GM21447 (cell line): ENCODE results near the gene TPP1.
A peak's percentile ranks its signal among the peaks of the same experiment; 100 is the strongest.

ENCODE experiments used
- ATAC-seq: cut with Tn5 transposase; IDR thresholded peaks from one replicate; pipeline ENCODE4 v1.9.1; 2021; ENCODE audit not compliant: unreplicated experiment

TPP1 gene

DNA sequence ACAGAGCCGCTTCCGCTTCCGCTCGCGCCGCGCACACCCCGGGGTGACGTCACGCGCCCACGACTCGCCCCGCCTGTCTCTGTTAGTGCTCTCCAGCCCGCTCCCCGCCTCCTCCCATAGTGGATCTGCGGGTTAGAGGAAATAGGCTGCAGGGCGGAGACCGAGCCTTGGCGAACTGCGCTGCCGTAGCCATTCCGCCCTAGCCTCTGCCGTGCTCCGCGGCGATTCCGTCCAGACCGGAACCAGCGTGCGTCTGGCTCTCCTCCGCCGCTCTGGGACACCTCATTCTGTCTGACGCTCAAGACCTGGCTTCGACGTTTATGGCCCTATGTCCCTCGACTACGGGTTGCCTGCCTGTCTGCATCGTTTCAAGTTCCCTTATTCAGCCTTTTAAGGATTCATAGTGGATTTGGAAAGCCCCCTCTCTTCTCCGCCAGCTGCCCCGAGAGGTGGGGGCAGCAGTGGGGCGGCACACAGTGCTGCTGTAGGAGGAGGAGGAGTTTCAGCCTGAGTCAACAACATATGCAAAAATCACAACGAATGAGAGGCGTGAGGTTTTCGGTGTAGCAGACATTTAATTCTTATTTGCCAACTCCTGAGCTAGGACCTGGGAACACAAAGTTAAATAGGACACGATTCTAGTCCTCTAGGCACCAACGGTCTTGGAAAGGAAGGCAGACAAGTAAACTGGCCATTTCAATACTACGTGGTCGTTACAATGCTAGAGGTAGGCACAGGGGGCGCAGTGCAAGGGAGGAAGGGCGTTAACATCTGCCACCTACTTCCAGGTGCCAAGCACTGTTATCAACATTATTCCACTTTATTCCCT is 6.8 kb downstream of the TPP1 start, which contains the start of gene TAF10:
TAF10 (minus strand) TSS at position 4 of the 829 bp plus-strand sequence. CDS start 27 bp downstream, outside the sequence.
- ATAC-seq, result peak; percentile 88

DNA sequence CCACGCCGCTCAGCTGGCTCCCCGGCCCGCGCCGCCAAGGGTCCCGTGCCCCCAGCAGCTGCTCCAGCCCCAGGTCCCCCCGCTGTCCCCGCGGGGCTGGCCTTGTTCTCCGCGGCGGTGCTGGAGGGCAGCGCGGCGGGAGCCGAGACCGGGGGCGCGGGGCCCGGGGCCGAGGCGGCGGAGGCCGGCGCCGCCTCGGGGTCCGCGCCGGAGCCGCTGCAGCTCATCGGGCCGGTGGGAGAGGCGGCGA is 7.3 kb downstream of the TPP1 start:
- peak; percentile 2 for ATAC-seq

DNA sequence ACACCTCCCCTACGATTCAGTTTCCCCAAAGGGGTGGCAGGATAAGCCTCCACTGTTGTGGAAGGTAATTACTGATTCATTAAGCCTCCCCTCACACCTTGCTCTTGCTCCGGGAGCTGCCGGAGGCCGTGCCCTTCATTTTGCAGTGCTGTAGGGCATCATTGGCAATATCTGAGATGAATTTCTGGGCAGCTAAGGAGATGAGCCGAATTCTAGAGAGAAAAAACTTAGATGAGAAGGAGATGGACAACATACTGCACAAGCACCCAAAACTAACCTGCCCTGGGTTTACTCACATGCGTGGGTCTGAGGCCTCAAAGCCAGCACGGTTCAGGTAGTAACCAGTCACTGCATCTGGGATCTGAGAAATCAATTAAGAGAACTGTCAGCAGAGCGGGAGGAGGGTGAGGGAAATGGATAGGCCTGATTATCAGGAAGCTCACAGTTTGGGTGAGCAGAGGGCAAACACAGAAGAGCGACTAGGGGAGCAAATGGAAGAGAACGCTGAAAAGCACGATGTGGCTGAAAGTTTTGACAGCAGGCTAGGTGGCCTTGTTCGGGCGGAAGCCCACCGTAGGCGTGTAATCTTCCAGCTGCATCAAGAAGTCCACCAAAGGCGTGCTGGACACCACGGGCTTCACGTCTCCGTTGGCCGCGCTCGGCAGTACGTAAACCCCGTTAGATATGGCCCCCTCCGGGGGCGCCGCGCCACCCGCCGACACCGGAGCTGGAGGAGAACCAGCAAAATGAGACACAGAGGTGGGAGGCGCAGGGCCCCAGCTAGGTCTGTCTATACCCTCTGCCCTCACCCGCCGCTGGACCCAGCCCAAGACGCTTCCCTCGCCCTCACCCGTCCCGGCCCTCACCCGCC is 7.9 kb downstream of the TPP1 start:
- peak; percentile 5 for ATAC-seq

DNA sequence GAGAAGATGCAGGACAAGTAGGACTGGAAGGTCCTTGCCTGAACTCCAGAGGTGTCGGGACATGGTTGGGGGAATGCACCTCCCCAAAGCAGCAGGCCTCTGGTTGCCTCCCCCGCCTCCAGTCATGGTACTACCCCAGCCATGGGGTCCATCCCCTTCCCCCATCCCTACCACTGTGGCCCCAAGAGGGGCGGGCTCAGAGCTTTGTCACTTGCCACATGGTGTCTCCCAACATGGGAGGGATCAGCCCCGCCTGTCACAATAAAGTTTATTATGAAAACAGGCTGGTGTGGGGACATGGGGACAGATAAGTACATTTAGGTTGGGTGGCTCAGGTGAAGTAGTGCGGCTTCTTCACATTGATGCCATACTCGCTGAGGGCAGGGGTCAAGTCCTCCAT is 8.6 kb downstream of the TPP1 start:
- no peak for ATAC-seq

DNA sequence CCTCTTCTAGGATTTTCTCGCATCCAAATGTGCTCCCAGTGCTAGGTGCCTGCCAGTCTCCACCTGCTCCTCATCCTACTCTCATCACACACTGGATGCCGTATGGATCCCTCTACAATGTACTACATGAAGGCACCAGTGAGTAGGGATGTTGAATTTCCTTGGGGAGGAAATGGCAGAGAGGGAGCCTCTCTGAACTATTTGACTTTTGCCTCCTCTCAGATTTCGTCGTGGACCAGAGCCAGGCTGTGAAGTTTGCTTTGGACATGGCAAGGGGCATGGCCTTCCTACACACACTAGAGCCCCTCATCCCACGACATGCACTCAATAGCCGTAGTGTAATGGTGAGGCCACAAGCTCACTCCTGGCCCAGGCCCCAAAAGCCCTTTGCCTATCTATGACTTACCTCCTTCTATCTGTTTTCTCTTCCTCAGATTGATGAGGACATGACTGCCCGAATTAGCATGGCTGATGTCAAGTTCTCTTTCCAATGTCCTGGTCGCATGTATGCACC is 9.7 kb downstream of the TPP1 start:
- ATAC-seq, result no peak

DNA sequence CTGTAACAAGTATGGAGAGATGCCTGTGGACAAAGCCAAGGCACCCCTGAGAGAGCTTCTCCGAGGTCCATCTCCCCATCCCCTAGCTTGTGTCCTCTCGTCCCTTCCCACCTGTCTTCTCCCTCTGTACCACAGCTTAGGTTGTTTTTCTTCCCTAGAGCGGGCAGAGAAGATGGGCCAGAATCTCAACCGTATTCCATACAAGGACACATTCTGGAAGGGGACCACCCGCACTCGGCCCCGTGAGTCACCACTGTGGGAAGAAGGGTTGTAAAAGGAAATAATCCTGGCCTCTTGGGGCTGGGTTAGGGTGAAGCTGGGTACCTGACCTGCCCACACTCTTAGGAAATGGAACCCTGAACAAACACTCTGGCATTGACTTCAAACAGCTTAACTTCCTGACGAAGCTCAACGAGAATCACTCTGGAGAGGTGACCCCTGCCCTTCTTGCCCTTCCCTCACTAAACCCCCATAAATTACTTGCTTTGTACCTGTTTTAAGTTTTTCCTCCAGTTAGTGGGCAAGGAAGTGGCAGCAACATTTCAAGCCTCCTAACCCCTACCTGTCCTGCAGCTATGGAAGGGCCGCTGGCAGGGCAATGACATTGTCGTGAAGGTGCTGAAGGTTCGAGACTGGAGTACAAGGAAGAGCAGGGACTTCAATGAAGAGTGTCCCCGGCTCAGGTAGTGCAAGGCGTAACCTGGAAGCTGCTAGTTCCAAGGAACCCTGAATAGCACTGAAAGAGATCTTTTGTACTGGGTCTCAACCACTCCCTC is 10.3 kb downstream of the TPP1 start:
- ATAC-seq, result no peak

DNA sequence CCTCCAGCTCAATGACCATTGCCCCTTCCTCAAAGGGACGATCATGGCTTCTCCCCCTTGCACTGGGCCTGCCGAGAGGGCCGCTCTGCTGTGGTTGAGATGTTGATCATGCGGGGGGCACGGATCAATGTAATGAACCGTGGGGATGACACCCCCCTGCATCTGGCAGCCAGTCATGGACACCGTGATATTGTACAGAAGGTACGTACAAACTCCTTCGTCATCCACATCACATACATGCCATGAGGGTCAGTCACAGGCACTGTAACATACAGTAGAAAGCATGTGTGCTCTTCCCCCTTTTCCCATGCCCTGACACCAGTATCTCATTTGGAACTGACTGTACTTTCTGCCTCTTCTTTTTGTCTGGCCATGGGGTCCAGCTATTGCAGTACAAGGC is 11.2 kb downstream of the TPP1 start:
- ATAC-seq, result no peak

DNA sequence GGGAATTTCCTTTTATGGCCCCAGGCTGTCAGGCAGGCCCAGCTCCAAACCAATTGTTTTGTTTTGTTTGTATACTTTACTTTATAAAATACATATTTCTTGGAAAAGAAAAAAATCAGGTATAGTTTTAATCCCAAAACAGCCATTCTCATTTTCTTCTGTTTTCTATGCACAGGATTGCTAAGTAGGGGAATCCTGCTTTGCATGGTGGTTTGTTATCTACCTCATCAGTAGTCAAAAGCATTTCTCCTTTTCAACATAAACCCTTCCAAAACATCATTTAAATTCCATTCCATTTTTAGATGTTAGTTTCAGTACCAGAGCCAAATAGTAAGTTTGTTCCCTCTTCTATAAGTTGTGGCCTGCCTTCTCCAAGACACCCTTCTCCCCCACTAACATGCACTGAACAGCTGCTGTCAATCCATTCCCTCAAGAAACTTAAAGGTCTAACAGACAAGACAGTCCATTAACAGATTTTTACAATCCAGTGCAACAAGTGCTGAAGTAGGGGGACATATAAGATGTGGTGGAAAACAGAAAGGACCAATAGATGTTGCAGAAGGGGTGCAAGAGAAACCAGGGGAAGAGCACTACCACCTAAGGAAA is 11.9 kb downstream of the TPP1 start:
- no peak for ATAC-seq

DNA sequence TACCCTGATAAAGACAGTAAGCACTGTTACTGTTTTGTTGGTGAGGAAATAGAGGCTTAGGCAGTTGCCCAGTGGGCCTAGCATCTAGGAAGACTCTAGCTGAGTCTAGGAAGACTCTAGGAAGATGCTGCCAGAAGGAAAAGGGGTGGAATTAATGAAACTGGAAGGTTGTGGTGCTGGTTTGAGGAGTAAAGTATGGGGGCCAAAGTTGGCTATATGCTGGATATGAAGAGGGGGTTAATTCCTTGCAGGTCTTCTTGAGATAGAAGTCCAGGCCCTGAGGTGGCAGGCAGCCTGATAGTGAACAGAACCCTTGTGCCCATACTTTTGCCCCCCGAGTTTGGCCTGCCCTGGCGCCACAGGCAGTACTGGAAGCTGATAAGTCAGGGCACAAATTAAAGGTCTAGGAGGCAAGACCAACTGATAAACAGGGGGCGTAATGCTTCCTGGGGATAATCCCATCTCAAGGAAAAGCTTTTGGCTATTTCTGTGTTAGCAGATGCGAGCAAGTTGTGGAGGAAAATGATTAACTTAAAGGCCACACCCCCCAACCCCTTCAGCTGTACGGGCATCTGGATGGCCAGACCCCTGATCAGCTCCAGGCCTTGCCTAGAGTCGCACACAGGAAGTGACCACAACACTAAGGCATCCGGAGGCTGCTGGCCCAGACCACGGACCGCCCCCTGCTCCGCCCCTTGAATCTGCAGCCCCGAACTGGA is 12.6 kb downstream of the TPP1 start:
- peak; percentile 51 for ATAC-seq

DNA sequence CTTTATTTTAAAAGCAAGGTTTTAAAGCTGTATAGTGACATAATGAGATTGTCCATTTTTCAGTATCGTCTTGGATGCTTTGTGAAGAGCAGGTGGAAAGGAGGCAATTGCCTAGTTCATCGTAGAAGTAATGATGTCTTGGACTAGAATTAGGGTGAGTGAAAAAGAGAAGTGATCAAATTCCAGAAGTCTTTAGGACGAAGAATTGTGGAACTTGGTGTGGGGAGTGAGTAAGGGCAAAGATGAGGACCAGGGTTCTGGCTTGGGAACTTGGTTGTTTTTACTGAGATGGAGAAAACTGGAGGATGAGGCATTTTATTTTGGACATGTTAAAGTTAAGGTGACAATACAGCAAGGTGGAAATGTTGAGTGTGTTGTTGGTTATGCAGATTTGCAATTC is 14.4 kb downstream of the TPP1 start:
- ATAC-seq, result no peak

DNA sequence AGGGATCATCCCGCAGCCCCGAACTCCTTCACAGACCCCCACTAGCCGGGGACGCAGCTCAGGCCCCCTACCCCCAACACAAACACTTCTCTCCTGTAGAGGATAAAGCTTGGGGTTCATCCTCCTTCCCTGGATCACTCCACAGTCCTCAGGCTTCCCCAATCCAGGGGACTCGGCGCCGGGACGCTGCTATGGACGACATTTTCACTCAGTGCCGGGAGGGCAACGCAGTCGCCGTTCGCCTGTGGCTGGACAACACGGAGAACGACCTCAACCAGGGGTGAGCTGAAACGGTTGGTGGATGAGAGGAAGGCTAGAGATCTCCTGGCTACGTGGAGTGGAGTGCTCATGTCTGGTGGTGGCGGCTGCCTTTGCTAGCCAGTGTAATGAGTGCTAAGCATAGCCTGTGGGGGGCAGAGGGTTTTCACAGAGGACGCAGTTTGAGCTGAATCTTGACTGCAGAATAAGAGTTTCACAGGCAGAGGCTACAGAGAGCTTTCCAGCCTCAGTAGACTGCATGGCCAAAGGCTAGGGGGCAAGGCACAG is 15.1 kb downstream of the TPP1 start:
- peak; percentile 44 for ATAC-seq

DNA sequence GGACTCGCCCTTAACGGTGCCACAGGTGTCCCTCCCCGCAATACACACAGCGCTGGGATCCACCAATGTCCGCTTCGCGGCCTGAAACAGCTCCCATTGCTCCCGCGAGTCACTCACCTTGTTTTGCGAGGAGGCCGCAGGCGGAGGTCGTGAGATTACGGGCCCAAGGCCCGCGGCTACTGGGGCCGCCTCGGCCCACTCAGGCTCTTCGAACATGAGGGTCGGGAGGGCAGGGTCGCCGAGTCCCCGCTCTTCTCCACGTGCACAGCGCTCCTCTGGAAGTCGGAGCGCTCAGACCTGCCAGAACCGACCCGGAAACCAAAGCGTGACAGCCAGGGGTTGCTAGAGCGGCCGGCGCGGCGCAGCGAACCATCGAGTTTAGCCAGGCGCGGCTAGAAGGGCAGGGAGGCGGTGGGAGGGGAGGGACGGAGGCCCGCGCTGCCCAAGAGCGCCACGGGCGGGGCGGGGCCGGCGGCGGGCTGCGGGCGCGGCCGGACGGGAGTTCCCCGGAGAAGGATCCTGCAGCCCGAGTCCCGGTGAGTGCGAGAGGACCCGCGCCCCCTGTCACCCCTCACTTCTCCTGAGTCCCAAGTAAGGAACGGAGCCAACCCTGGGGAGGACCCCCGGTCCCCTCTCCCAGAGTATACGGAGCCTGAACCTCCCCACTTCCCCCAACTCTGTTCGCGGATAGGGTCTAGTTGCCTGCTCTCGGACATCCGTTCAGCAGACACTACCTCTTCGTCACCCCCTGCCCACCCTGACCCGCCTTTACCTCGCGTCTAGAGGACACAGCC is 15.7 kb downstream of the TPP1 start, which contains the start of the genes ILK and RRP8:
ILK (plus strand) TSS at position 488 of the 794 bp plus-strand sequence. CDS start 498 bp downstream, outside the sequence.
RRP8 (minus strand) TSS at position 330 of the 794 bp plus-strand sequence; CDS start at position 216, 114 bp downstream.
- ATAC-seq, result peak; percentile 54

DNA sequence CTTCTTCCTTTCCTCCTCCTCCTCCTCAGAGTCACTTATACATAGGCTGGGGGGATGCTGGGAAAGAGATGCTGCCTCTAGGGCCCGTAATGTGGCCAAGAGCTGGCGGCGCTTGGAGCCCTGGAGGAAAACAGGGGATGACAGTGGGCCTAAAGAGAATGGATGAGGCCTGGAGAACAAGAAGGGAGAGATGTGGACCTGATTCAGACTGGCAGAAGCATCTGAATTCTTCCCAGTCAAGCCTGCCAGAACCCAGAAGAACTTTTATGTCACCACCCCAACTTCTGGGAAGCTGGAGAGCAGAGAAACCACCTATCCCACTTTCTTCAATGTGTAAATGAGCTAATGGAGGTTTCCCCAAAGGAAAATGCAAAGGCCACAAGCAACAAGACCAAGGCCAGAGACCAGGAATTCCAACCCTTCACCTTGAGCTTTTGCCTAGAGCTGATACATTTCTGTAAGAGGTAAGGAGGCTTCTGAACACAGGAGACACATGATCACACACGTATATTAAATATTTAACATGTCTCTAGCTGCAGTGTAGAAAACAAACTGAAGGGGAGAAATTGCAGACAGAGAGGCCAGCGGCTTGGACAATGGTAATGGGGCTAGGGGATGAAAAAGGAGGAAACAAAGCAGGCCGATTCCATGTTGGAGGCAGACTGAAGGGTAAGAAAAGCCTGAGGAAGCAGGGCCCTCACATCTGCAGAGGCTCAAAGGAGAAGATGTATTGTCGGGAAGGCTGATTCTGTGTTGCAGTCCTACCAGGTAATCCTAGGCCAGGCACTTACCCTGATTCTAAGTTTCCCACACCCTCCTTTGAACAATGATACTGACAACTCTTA is 16.9 kb downstream of the TPP1 start:
- ATAC-seq, result no peak

DNA sequence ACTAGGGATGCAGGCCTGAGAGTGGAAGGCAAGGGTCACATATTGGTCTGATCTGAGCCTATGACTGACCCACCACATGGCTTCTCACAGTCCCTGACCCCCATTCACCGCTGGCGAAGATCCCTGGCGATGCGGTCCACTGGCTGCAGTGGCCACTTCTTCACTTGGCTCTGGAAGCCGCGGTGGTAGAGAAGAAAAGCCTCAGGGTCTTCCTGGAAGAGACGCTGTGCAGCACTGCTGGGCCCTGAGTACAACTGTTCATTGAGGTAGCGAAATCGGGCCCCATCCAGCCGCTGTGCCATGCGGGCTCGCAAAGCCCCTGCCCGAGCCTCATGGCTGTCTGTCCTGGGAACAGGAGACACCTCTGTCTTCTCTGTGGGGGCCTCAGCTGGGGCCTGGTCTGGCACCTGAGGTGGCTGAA is 18.2 kb downstream of the TPP1 start:
- no peak for ATAC-seq

DNA sequence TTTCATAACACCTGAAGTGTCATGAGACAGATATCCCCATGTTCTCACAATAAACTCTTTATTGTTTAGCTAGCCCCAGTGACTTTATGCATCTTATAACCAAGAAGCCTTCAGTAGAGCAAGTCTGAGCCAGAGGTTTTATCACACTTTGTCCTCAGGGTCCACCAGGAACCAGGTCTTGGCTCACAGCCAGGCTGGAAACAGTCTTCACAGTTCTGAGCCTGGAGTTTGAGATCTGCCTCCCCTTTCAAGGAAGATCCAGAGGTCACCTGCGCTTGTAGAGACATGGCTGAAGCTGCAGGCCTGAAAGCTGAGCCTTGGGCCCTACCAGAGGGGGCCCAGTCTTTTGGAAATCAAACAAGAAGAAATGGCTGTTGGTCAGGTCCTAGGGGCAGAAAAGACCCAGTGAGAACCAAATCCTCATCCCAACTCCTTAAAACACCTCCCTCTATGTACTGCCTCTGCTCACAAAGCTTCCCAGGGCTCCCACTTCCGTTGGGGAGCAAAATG is 19.3 kb downstream of the TPP1 start:
- no peak for ATAC-seq

DNA sequence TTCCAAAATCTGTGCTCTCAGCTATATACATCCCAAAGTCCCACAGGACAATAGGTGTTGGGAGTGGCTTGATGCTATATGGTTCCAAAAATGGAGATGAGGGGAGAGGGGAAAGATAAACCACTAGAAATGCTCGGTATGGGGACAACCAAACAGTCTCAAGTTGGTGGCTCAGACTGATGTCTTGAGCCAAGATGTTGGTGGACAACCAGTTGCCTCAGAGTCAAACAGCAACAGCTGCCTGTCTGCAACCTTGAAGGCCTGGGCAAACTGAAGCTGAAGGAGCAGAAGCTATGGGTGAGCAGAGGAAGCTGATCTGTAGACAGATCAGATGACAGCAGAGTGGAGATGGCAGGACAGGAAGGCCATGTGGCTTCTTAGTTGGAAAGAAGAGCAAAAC is 19.8 kb downstream of the TPP1 start:
- no peak for ATAC-seq

DNA sequence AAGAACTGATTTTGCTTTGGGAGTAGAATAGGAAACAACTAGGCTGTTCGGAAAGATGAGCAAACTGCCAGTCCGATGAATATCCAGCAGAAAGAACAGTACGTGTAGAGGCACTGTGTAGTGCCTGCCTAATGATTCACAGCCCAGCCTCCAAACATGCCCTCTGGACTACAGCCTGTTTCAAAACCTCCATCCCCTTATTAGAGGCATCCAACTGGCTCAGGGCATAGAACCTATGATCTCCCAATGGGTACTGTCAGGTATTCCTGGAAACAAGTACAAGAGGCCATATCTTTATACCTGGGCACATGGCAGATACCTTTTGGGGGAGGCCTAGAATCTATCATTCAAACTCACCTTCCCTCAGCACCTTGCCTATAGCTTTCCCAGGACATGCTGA is 20.7 kb downstream of the TPP1 start:
- no peak for ATAC-seq
